Transverse colon (tissue), 3 donors: Measurements from ENCODE around the gene NAA16.

Experiments
- CTCF ChIP-seq, 5 experiments: fragments of 200-600 bp in 3 of 5; fragments of 450-650 bp in 2 of 5; sonication (generic) in 3 of 5; IDR thresholded peaks; 1 replicate in 2 of 5; 2 replicates in 3 of 5; pipeline ENCODE4 v1.5.1; 2016 to 2017; ENCODE audit warnings: antibody characterized with exemption in 5 of 5, inconsistent platforms in 3 of 5, mild to moderate bottlenecking in 2 of 5, moderate library complexity in 1 of 5
- EP300 ChIP-seq: sonication (generic); formaldehyde crosslinking; IDR thresholded peaks from one replicate; pipeline ENCODE4 v1.6.1; 2017; ENCODE audit warnings: antibody characterized with exemption, low read depth

GRCh38 chr13:41289463-41289881 lies 21.6 kb upstream of the NAA16 start:
- TF ChIP-seq EP300: no peak
- TF ChIP-seq CTCF (IDR thresholded peaks at IDR 0.05): no peak
